A673 (cell line): ENCODE data around the gene SLX4IP. TPM values are rescaled to one million over a fixed set of nuclear protein-coding genes. Genes with fewer than 3 reads are reported as not detected.
A peak's percentile ranks its signal among the peaks of the same experiment; 100 is the strongest.

Experiments used
- BruUV-seq: library from RNA; stranded (reverse); fragments of 400-500 nt; replicated peaks from 2 replicates; lab custom pipeline; 2021; lab: Mats Ljungman, UMichigan
- CTCF ChIA-PET: fragments of 300-600 bp; sonication (Branson Sonifier 250); formaldehyde crosslinking; loops from one replicate; lab custom pipeline; 2022; ENCODE audit warnings: antibody characterized with exemption; lab: Charles Lee
- POLR2A ChIA-PET: fragments of 300-600 bp; sonication (Branson Sonifier 250); formaldehyde crosslinking; loops from one replicate; lab custom pipeline; 2022; ENCODE audit warnings: antibody characterized with exemption; ENCODE audit not compliant: low non-redundant PET; lab: Charles Lee
- DNase-seq: peaks from one replicate; pipeline ENCODE4 v3.0.0-alpha.2; 2015; ENCODE audit warnings: low spot score
- H3K27ac ChIP-seq: fragments of 200-600 bp; sonication (generic); 2 replicates; pipeline ENCODE4 v1.5.1; 2016; ENCODE audit warnings: mixed run types, low read depth, mild to moderate bottlenecking, mixed read lengths, antibody characterized with exemption, low read length; ENCODE audit not compliant: poor library complexity, severe bottlenecking
- H3K27me3 ChIP-seq: fragments of 200-600 bp; sonication (generic); replicated peaks from 2 replicates; pipeline ENCODE4 v1.6.1; 2017; ENCODE audit warnings: mixed run types, low read depth, mild to moderate bottlenecking, mixed read lengths, antibody characterized with exemption, low read length; ENCODE audit not compliant: insufficient read depth, poor library complexity
- H3K36me3 ChIP-seq: fragments of 200-600 bp; sonication (generic); 2 replicates; pipeline ENCODE4 v1.6.1; 2016; ENCODE audit warnings: mixed run types, mild to moderate bottlenecking, mixed read lengths, antibody characterized with exemption, low read length; ENCODE audit not compliant: insufficient read depth, poor library complexity, severe bottlenecking
- H3K4me1 ChIP-seq: fragments of 200-600 bp; sonication (generic); 2 replicates; pipeline ENCODE4 v1.6.1; 2017; ENCODE audit warnings: mixed run types, mild to moderate bottlenecking, mixed read lengths, antibody characterized with exemption, low read length; ENCODE audit not compliant: insufficient read depth, poor library complexity, severe bottlenecking
- H3K4me3 ChIP-seq: fragments of 200-600 bp; sonication (generic); 2 replicates; pipeline ENCODE4 v1.5.1; 2016; ENCODE audit warnings: low read depth, mixed run types, mild to moderate bottlenecking, mixed read lengths, low read length; ENCODE audit not compliant: poor library complexity, severe bottlenecking
- H3K9me3 ChIP-seq: fragments of 200-600 bp; sonication (generic); 2 replicates; pipeline ENCODE4 v1.6.1; 2016; ENCODE audit warnings: mixed run types, low read depth, mild to moderate bottlenecking, mixed read lengths, antibody characterized with exemption, low read length; ENCODE audit not compliant: poor library complexity, severe bottlenecking
- CTCF ChIP-seq: fragments of 300-800, 200-600 bp; sonication (generic); conservative IDR thresholded peaks from 2 replicates; pipeline ENCODE4 v1.5.1; 2017; ENCODE audit warnings: low read depth, mild to moderate bottlenecking, antibody characterized with exemption, low read length, moderate library complexity, mixed read lengths
- EZH2 ChIP-seq: fragments of 200-600 bp; sonication (generic); IDR thresholded peaks from 2 replicates; pipeline ENCODE4 v1.6.1; 2017; ENCODE audit warnings: borderline replicate concordance, low read depth, mild to moderate bottlenecking, mixed read lengths, antibody characterized with exemption, low read length; ENCODE audit not compliant: poor library complexity, severe bottlenecking
- intact Hi-C: fragments of 100-400 bp; cut with micrococcal nuclease; formaldehyde crosslinking; loops from one replicate; pipeline ENCODE4 v1.10.0; 2022; ENCODE audit not compliant: unreplicated experiment
- total RNA-seq: library from RNA; stranded (reverse); gene quantifications from 2 replicates; pipeline ENCODE4 v1.2.3, GENCODE V29; 2021

SLX4IP gene
- total RNA-seq, 1 experiment from 2014 or later: 9.8 TPM

GRCh38 chr20:10466325-10466724 lies 31.2 kb downstream of the SLX4IP start:
- intact Hi-C loops: loop anchor here (1.0 to 5.0 kb wide), 7 partner anchors 32 to 1076 kb away; partner anchors contain the start of genes JAG1, MKKS and SLX4IP
- H3K4me1 ChIP-seq: peaks cover 58% of the 10 kb centered on the region
- BruUV-seq: no TSS peak
- CTCF ChIA-PET: no interaction called here
- DNase-seq: peak; percentile 79
- H3K27me3 ChIP-seq: no peaks in the 10 kb centered on the region
- peak overlapping the region; percentile 16 for H3K4me3 ChIP-seq
- peaks cover 5% of the 10 kb centered on the region for H3K9me3 ChIP-seq
- POLR2A ChIA-PET: interaction anchor here (0.9 kb wide), 2 partner anchors 74 to 849 kb away, joined by 3 to 5 read pairs; no protein-coding TSS in a partner anchor
- no peak for TF ChIP-seq EZH2
- no peak for TF ChIP-seq CTCF
- H3K36me3 ChIP-seq: peaks cover 3% of the 10 kb centered on the region
- H3K27ac ChIP-seq: peak overlapping the region; percentile 73

GRCh38 chr20:10466855-10467254 lies 31.8 kb downstream of the SLX4IP start:
- peak overlapping the region; percentile 73 for H3K27ac ChIP-seq
- TF ChIP-seq EZH2 (no peak), CTCF (no peak)
- CTCF ChIA-PET: no interaction called here
- H3K27me3 ChIP-seq: no peaks in the 10 kb centered on the region
- H3K36me3 ChIP-seq: peaks cover 3% of the 10 kb centered on the region
- H3K4me3 ChIP-seq: peak overlapping the region; percentile 16
- DNase-seq: peak; percentile 43
- POLR2A ChIA-PET: interaction anchor here (0.7 to 0.9 kb wide), 3 partner anchors 55 to 849 kb away, joined by 3 to 5 read pairs (median 3); no protein-coding TSS in a partner anchor
- BruUV-seq: TSS peak; percentile 70
- intact Hi-C loops: loop anchor here (1.0 to 5.0 kb wide), 7 partner anchors 32 to 1075 kb away; partner anchors contain the start of genes JAG1, MKKS and SLX4IP
- peaks cover 59% of the 10 kb centered on the region for H3K4me1 ChIP-seq
- peaks cover 5% of the 10 kb centered on the region for H3K9me3 ChIP-seq

DNA sequence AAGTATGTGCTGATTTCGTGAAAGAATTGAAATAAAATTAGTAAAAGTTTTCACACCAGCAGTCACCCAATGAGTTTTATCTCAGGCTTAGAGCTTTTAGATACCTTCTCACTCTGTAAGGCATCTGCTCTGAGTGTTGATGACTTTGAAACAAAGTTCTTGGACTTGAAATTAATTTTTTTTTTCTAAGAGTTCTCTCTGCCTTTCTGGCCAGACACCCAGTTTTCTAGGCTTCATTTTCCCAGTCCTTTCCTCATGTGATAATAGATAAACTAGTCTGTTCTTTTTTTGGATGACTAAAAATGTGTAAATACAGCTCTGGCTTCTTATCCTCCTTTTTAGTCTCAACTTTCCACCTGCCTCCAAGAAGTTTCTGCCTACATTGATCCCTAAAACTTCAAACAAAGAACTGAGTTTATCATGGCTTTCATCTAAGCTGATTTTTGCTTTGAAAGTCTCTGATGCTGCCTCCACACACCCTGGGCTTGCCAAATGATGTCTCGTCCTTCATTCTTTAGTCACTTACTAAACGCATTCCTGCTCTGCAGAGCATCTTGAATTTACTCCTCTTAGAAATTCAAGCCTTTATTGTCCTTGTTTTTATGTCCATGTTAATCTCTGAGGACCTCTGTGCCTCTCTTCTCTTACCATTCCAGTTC lies 32.7 kb downstream of the SLX4IP start:
- Histone ChIP-seq H3K36me3 (peaks cover 3% of the 10 kb centered on the region), H3K27ac (peak overlapping the region; percentile 73), H3K4me1 (peaks cover 62% of the 10 kb centered on the region), H3K4me3 (no peak overlapping the region), H3K9me3 (peaks cover 5% of the 10 kb centered on the region), H3K27me3 (no peaks in the 10 kb centered on the region)
- intact Hi-C loops: loop anchor here (2.0 to 5.0 kb wide), 6 partner anchors 33 to 1074 kb away; partner anchors contain the start of genes JAG1, MKKS and SLX4IP
- BruUV-seq: no TSS peak
- no peak for DNase-seq
- TF ChIP-seq EZH2: no peak
- TF ChIP-seq CTCF: no peak
- ChIA-PET POLR2A (interaction anchor here (0.6 to 0.7 kb wide), 2 partner anchors 54 to 980 kb away, joined by 3 to 5 read pairs; no protein-coding TSS in a partner anchor), CTCF (no interaction called here)
